ENCODE results near the gene FOXO4.
A peak's percentile ranks its signal among the peaks of the same experiment; 100 is the strongest.
"Not testable (repeated sequence)": the region's sequence is repeated elsewhere in the genome, so short reads cannot be mapped to it uniquely, and the experiment has no call there.

FOXO4 gene

GRCh38 chrX:71095555-71095980 lies at the start of gene FOXO4:
Gene FOXO4, plus strand, starts transcription at chrX:71095851. Its CDS starts 678 bp downstream, at chrX:71096529.
- peak; percentile 22 for DNase-seq

GRCh38 chrX:71047891-71048290 lies 47.8 kb upstream of the FOXO4 start:
- not testable (repeated sequence) for DNase-seq

GRCh38 chrX:71052721-71053120 lies 42.9 kb upstream of the FOXO4 start:
- DNase-seq = no peak

- no peak for DNase-seq
Measured at GRCh38 chrX:71053217-71053621, 42.4 kb upstream of the FOXO4 start.

GRCh38 chrX:71056867-71057266 lies 38.8 kb upstream of the FOXO4 start:
- DNase-seq = no peak

- no peak for DNase-seq
Measured at GRCh38 chrX:71057848-71058530, 37.7 kb upstream of the FOXO4 start.

- DNase-seq = no peak
Measured at GRCh38 chrX:71060127-71060526, 35.5 kb upstream of the FOXO4 start.

GRCh38 chrX:71067089-71067488 lies 28.6 kb upstream of the FOXO4 start:
- DNase-seq = no peak

- DNase-seq = no peak
Measured at GRCh38 chrX:71067712-71068043, 28.0 kb upstream of the FOXO4 start.

- peak; percentile 80 for DNase-seq
Measured at GRCh38 chrX:71068044-71068918, 27.4 kb upstream of the FOXO4 start, which contains the start of gene SNX12. Gene SNX12, minus strand, starts transcription at chrX:71068334. Its CDS starts 28 bp downstream, at chrX:71068306.

- DNase-seq = no peak
Measured at GRCh38 chrX:71070531-71070930, 25.1 kb upstream of the FOXO4 start.

GRCh38 chrX:71081330-71082123 lies 14.1 kb upstream of the FOXO4 start:
- DNase-seq = no peak

GRCh38 chrX:71082124-71082647 lies 13.5 kb upstream of the FOXO4 start:
- no peak for DNase-seq

- no peak for DNase-seq
Measured at GRCh38 chrX:71082822-71083221, 12.8 kb upstream of the FOXO4 start.

- DNase-seq = no peak
Measured at GRCh38 chrX:71085900-71086299, 9.8 kb upstream of the FOXO4 start.

- no peak for DNase-seq
Measured at GRCh38 chrX:71091263-71091662, 4.4 kb upstream of the FOXO4 start.

GRCh38 chrX:71095033-71095432 lies 618 bp upstream of the FOXO4 start:
- DNase-seq = no peak

- no peak for DNase-seq
Measured at GRCh38 chrX:71095981-71096759, 519 bp downstream of the FOXO4 start.

GRCh38 chrX:71096760-71097032 lies 1.0 kb downstream of the FOXO4 start:
- no peak for DNase-seq

- DNase-seq = peak; percentile 0
Measured at GRCh38 chrX:71098302-71098701, 2.7 kb downstream of the FOXO4 start.

GRCh38 chrX:71098951-71099506 lies 3.4 kb downstream of the FOXO4 start:
- DNase-seq = no peak

GRCh38 chrX:71099736-71100135 lies 4.1 kb downstream of the FOXO4 start:
- no peak for DNase-seq
